Panc1 (cell line): ENCODE data around the gene MRPL50. TPM values are rescaled to one million over a fixed set of nuclear protein-coding genes. Genes with fewer than 3 reads are reported as not detected.

ENCODE experiments used
- ATAC-seq: fragments of 200-7000 bp; cut with Tn5 transposase; 2 replicates; pipeline ENCODE4 v1.9.1; 2020; ENCODE audit warnings: mild to moderate bottlenecking, moderate library complexity
- BruUV-seq: library from RNA; stranded (reverse); fragments of 400-500 nt; replicated peaks from 2 replicates; lab custom pipeline; 2021; lab: Mats Ljungman, UMichigan
- CTCF ChIA-PET: fragments of 300-600 bp; sonication (Branson Sonifier 250); formaldehyde crosslinking; loops from one replicate; lab custom pipeline; 2022; ENCODE audit warnings: antibody characterized with exemption; lab: Charles Lee
- POLR2A ChIA-PET: fragments of 300-600 bp; sonication (Branson Sonifier 250); formaldehyde crosslinking; loops from one replicate; lab custom pipeline; 2022; ENCODE audit warnings: antibody characterized with exemption; lab: Charles Lee
- DNase-seq: peaks from one replicate; pipeline ENCODE4 v3.0.0-alpha.2; 2010; ENCODE audit warnings: low read depth, low spot score
- H3K27ac ChIP-seq: 2 replicates; pipeline ENCODE4 v1.5.1; 2011; ENCODE audit warnings: mild to moderate bottlenecking, low read length, inconsistent platforms
- H3K27me3 ChIP-seq: fragments of 200-500 bp; sonication (Bioruptor generic); 2 replicates; pipeline ENCODE4 v1.6.0; 2014; ENCODE audit warnings: low read length, inconsistent platforms; ENCODE audit not compliant: control insufficient read depth, insufficient read depth
- H3K36me3 ChIP-seq: fragments of 200-500 bp; sonication (Bioruptor generic); 2 replicates; pipeline ENCODE4 v1.5.1; 2014; ENCODE audit warnings: inconsistent platforms, mild to moderate bottlenecking, low read length, moderate library complexity; ENCODE audit not compliant: control insufficient read depth, insufficient read depth
- H3K4me1 ChIP-seq: 2 replicates; pipeline ENCODE4 v1.5.1; 2011; ENCODE audit warnings: inconsistent platforms, mild to moderate bottlenecking, low read length, moderate library complexity; ENCODE audit not compliant: control insufficient read depth, insufficient read depth
- H3K4me3 ChIP-seq, 2 experiments: 2 replicates each; pipeline ENCODE4 v1.5.1; 2011 to 2012; ENCODE audit warnings: low read depth in 2 of 2, low read length in 2 of 2, mild to moderate bottlenecking in 2 of 2, inconsistent platforms in 1 of 2, moderate library complexity in 1 of 2
- H3K9me3 ChIP-seq: fragments of 200-500 bp; sonication (Bioruptor generic); 2 replicates; pipeline ENCODE4 v1.5.1; 2014; ENCODE audit warnings: low read depth, mild to moderate bottlenecking, inconsistent platforms, low read length, moderate library complexity; ENCODE audit not compliant: control insufficient read depth, insufficient read depth
- CTCF ChIP-seq: fragments of 450-650 bp; IDR thresholded peaks from 2 replicates; pipeline ENCODE4 v1.5.1; 2017; ENCODE audit warnings: mild to moderate bottlenecking
- POLR2AphosphoS5 ChIP-seq: IDR thresholded peaks from 2 replicates; pipeline ENCODE4 v1.6.1; 2012; ENCODE audit warnings: mild to moderate bottlenecking, low read depth, low read length, moderate library complexity
- REST ChIP-seq, 2 experiments: IDR thresholded peaks; 2 replicates each; pipeline ENCODE4 v1.6.1; 2011 to 2012; ENCODE audit warnings: low read depth in 2 of 2, control low read depth in 1 of 2, low read length in 1 of 2, mild to moderate bottlenecking in 1 of 2, moderate library complexity in 1 of 2; ENCODE audit not compliant: insufficient read depth in 1 of 2
- SIN3A ChIP-seq: IDR thresholded peaks from 2 replicates; pipeline ENCODE4 v1.6.1; 2012; ENCODE audit warnings: low read depth, mild to moderate bottlenecking, low read length, moderate library complexity, borderline replicate concordance; ENCODE audit not compliant: insufficient read depth
- TCF7L2 ChIP-seq: IDR thresholded peaks from 2 replicates; pipeline ENCODE4 v1.6.1; 2011; ENCODE audit warnings: mild to moderate bottlenecking, low read depth, low read length, inconsistent platforms
- in situ Hi-C: cut with HindIII; loops from 2 replicates; pipeline ENCODE4 v1.10.0; 2016; ENCODE audit warnings: low sequenced_read_pairs, low pct_unique_long_range_greater_than_20kb
- intact Hi-C: fragments of 100-400 bp; cut with micrococcal nuclease; formaldehyde crosslinking; loops from one replicate; pipeline ENCODE4 v1.10.0; 2022; ENCODE audit not compliant: unreplicated experiment
- total RNA-seq: library from RNA; stranded (reverse); gene quantifications from one replicate; pipeline ENCODE4 v1.2.1, GENCODE V29; 2021; ENCODE audit not compliant: unreplicated experiment

MRPL50 gene
- total RNA-seq, 1 experiment from 2014 or later, result 7.2 TPM

DNA sequence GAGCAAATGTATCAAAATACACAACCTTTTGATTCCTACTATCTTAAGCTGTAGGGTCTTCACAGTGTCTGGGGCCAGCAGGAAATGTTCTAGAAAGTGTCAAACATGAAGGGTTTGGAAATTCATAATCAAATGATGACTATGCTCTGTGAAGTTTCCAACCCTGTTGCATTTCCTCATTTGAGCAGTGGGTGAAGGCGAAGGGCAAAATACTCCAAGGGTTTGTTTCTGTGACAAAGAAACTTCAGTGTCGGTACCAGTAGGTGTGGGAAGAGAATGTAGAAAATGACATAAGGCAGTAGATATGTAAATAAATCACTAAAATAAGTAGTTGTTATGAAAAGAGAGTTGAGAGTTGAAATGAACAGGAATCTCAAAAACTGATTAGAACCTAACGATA, 36.6 kb upstream of the MRPL50 start:
- Histone ChIP-seq H3K36me3 (no peaks in the 10 kb centered on the region), H3K9me3 (no peaks in the 10 kb centered on the region), H3K4me1 (no peaks in the 10 kb centered on the region), H3K4me3 (no peak overlapping the region), H3K27ac (no peak overlapping the region), H3K27me3 (peaks cover 5% of the 10 kb centered on the region; the same call in 1 of the 2 replicates)
- ATAC-seq (no peak), DNase-seq (no peak)
- in situ Hi-C loops, result no loop called here
- ChIA-PET CTCF (no interaction called here), POLR2A (no interaction called here)
- intact Hi-C loops, result no loop called here
- BruUV-seq, result no TSS peak
- TF ChIP-seq CTCF (no peak), REST (IDR thresholded peaks at IDR 0.05; ENCODE audit: insufficient read depth in 1 of 2, low read depth in 2 of 2, low read length in 1 of 2) (no peak), POLR2AphosphoS5 (no peak), TCF7L2 (no peak), SIN3A (no peak)

DNA sequence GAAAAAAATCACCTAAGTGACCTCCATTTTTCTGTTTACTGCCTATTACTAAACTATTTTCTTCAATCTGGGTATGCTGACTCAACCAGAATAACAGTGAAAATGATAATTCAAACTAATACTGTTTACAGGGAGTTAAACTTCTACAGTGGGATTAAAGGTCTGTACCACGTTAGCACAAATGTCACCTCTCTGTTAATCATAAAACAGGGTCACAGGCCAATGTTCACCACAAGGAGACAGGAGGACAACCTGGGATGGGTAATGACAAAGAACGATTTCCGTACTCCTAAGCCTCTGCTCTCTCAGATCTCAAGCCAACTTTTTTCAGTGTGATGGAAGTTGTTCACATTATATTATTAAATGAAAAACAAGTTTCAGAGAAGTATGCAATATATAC, 34.8 kb upstream of the MRPL50 start:
- H3K27ac ChIP-seq, result no peak overlapping the region
- no peak overlapping the region for H3K4me3 ChIP-seq
- in situ Hi-C loops, result no loop called here
- H3K9me3 ChIP-seq, result no peaks in the 10 kb centered on the region
- POLR2A ChIA-PET, result no interaction called here
- H3K4me1 ChIP-seq, result no peaks in the 10 kb centered on the region
- intact Hi-C loops, result no loop called here
- no peak for TF ChIP-seq POLR2AphosphoS5
- no peak for TF ChIP-seq TCF7L2
- no peak for TF ChIP-seq SIN3A
- TF ChIP-seq CTCF, result no peak
- no peak for TF ChIP-seq REST (IDR thresholded peaks at IDR 0.05; ENCODE audit: insufficient read depth in 1 of 2, low read depth in 2 of 2, low read length in 1 of 2)
- DNase-seq (no peak), ATAC-seq (no peak)
- no peaks in the 10 kb centered on the region for H3K36me3 ChIP-seq
- H3K27me3 ChIP-seq, result peaks cover 5% of the 10 kb centered on the region; the same call in 1 of the 2 replicates
- CTCF ChIA-PET, result no interaction called here
- BruUV-seq, result no TSS peak
